HepG2 (cell line): ENCODE results near the gene HOXD8. TPM values are rescaled to one million over a fixed set of nuclear protein-coding genes. Genes with fewer than 3 reads are reported as not detected.

Experiments
- ATAC-seq: fragments of 200-7000 bp; cut with Tn5 transposase; 3 replicates; pipeline ENCODE4 v1.9.1; 2020; ENCODE audit warnings: mild to moderate bottlenecking, moderate library complexity
- BruUV-seq: library from RNA; stranded (reverse); fragments of 400-500 nt; replicated peaks from 2 replicates; lab custom pipeline; 2021; lab: Mats Ljungman, UMichigan
- CTCF ChIA-PET: fragments of 300-600 bp; formaldehyde crosslinking; extraction: SDS; loops from one replicate; lab custom pipeline; 2021; ENCODE audit warnings: low total read pairs, inconsistent platforms, low intra/inter-chr PET ratio; lab: Yijun Ruan, JAX
- POLR2A ChIA-PET: fragments of 350-600 bp; sonication (Branson Sonifier 250); formaldehyde crosslinking; loops from one replicate; lab custom pipeline; 2020; ENCODE audit warnings: antibody characterized with exemption, inconsistent platforms; lab: Yijun Ruan, JAX
- DNase-seq: peaks from one replicate; pipeline ENCODE4 v3.0.0-alpha.2; 2015; ENCODE audit warnings: low spot score
- FAIRE-seq: peaks from 3 replicates; lab custom pipeline; 2011; peaks lifted over from hg19 to GRCh38; lab: Jason Lieb, UNC
- H2AFZ ChIP-seq: one replicate; pipeline ENCODE4 v1.6.1; 2011; ENCODE audit warnings: low read length, inconsistent platforms
- H3K27ac ChIP-seq: fragments of 300-600 bp; 3 replicates; pipeline ENCODE4 v1.8.0; 2011; ENCODE audit warnings: mixed run types, mild to moderate bottlenecking, mixed read lengths, low read length, inconsistent platforms; ENCODE audit not compliant: insufficient read depth; ENCODE audit errors: extremely low read length
- H3K27me3 ChIP-seq, 2 experiments: fragments of 200-600 bp in 1 of 2; 2 replicates in 1 of 2; 3 replicates in 1 of 2; pipeline versions ENCODE4 v1.6.0 to v1.8.0; 2011; ENCODE audit warnings: low read length in 2 of 2, mild to moderate bottlenecking in 2 of 2, moderate library complexity in 2 of 2, inconsistent platforms in 1 of 2; ENCODE audit not compliant: insufficient read depth in 2 of 2, control insufficient read depth in 1 of 2
- H3K36me3 ChIP-seq, 2 experiments: fragments of 200-600 bp in 1 of 2; replicated peaks in 1 of 2; 2 replicates in 1 of 2; 3 replicates in 1 of 2; pipeline versions ENCODE4 v1.5.1 to v1.8.0; 2011; ENCODE audit warnings: low read length in 2 of 2, inconsistent platforms in 1 of 2; ENCODE audit not compliant: insufficient read depth in 2 of 2, control insufficient read depth in 1 of 2
- H3K4me1 ChIP-seq: 2 replicates; pipeline ENCODE4 v1.5.1; 2012; ENCODE audit warnings: low read length, inconsistent platforms; ENCODE audit not compliant: insufficient read depth
- H3K4me2 ChIP-seq: 2 replicates; pipeline ENCODE4 v1.6.0; 2011; ENCODE audit warnings: low read depth, low read length, inconsistent platforms
- H3K4me3 ChIP-seq, 3 experiments: fragments of 200-600 bp in 1 of 3; sonication (generic), shearing (Covaris generic) in 1 of 3; replicated peaks in 1 of 3; 2 replicates each; pipeline ENCODE4 v1.5.1; 2011 to 2016; ENCODE audit warnings: low read length in 3 of 3, inconsistent platforms in 2 of 3, low read depth in 2 of 3, mild to moderate bottlenecking in 2 of 3, control low read depth in 1 of 3, mixed read lengths in 1 of 3; ENCODE audit not compliant: insufficient read depth in 1 of 3
- H3K79me2 ChIP-seq: one replicate; pipeline ENCODE4 v1.6.1; 2011; ENCODE audit warnings: low read length, inconsistent platforms; ENCODE audit not compliant: insufficient read depth
- H3K9ac ChIP-seq: 2 replicates; pipeline ENCODE4 v1.6.0; 2011; ENCODE audit warnings: mild to moderate bottlenecking, low read depth, low read length, inconsistent platforms; ENCODE audit not compliant: insufficient read depth
- H3K9me3 ChIP-seq: 2 replicates; pipeline ENCODE4 v1.5.1; 2012; ENCODE audit warnings: mild to moderate bottlenecking, low read length
- H4K20me1 ChIP-seq: 2 replicates; pipeline ENCODE4 v1.6.0; 2011; ENCODE audit warnings: inconsistent platforms, mild to moderate bottlenecking, low read length, moderate library complexity; ENCODE audit not compliant: insufficient read depth
- AHR ChIP-seq: IDR thresholded peaks from 2 replicates; pipeline ENCODE4 v1.6.1; 2018; ENCODE audit warnings: missing genetic modification reagents, missing compliant biosample characterization
- ARNT2 ChIP-seq: sonication (generic); formaldehyde crosslinking; IDR thresholded peaks from 2 replicates; pipeline ENCODE4 v1.8.0; 2022; ENCODE audit warnings: mild to moderate bottlenecking, low read depth, missing genetic modification reagents, moderate library complexity
- BRF2 ChIP-seq: sonication (generic); formaldehyde crosslinking; IDR thresholded peaks from 2 replicates; pipeline ENCODE4 v1.8.1; 2022; ENCODE audit warnings: mild to moderate bottlenecking, missing genetic modification reagents
- CBX2 ChIP-seq, 2 experiments: fragments of 200-600 bp in 1 of 2; sonication (generic); formaldehyde crosslinking in 1 of 2; IDR thresholded peaks; 2 replicates each; pipeline versions ENCODE4 v1.7.0 to v1.8.1; 2018 to 2022; ENCODE audit warnings: low read depth in 2 of 2, low read length in 1 of 2, mild to moderate bottlenecking in 1 of 2, missing genetic modification reagents in 1 of 2
- CENPX ChIP-seq: sonication (generic); formaldehyde crosslinking; IDR thresholded peaks from 2 replicates; pipeline ENCODE4 v1.9.0; 2021; ENCODE audit warnings: mild to moderate bottlenecking, missing genetic modification reagents, moderate library complexity
- CREB1 ChIP-seq, 2 experiments: fragments of 450-650 bp in 1 of 2; IDR thresholded peaks; 2 replicates each; pipeline ENCODE4 v1.6.1; 2016 to 2017; ENCODE audit warnings: control low read depth in 1 of 2, mild to moderate bottlenecking in 1 of 2, missing compliant biosample characterization in 1 of 2, missing genetic modification characterization in 1 of 2
- FOXK2 ChIP-seq: fragments of 450-650 bp; IDR thresholded peaks from 2 replicates; pipeline ENCODE4 v1.6.1; 2016
- HNRNPL ChIP-seq: fragments of 200-400 bp; formaldehyde crosslinking; IDR thresholded peaks from 2 replicates; pipeline ENCODE4 v1.6.1; 2017; ENCODE audit warnings: mild to moderate bottlenecking, low read depth, low read length
- KDM3A ChIP-seq: IDR thresholded peaks from 2 replicates; pipeline ENCODE4 v1.6.1; 2018; ENCODE audit warnings: low read depth, missing compliant biosample characterization
- MAFF ChIP-seq: IDR thresholded peaks from 2 replicates; pipeline ENCODE4 v1.6.1; 2011; ENCODE audit warnings: low read depth, low read length, improper control_type of control experiment
- PLRG1 ChIP-seq: fragments of 450-650 bp; conservative IDR thresholded peaks from 2 replicates; pipeline ENCODE4 v1.6.1; 2016
- ZNF557 ChIP-seq: sonication (generic); formaldehyde crosslinking; IDR thresholded peaks from 2 replicates; pipeline ENCODE4 v1.4.0; 2020; ENCODE audit warnings: missing genetic modification reagents
- ZNF569 ChIP-seq: sonication (generic); formaldehyde crosslinking; IDR thresholded peaks from 2 replicates; pipeline ENCODE4 v1.5.0; 2020; ENCODE audit warnings: mild to moderate bottlenecking, missing genetic modification reagents, moderate library complexity, borderline replicate concordance
- ZNF609 ChIP-seq: sonication (generic); formaldehyde crosslinking; IDR thresholded peaks from 2 replicates; pipeline ENCODE4 v1.4.0; 2020; ENCODE audit warnings: mild to moderate bottlenecking, missing genetic modification reagents, borderline replicate concordance
- WGBS: methylation state at CpG from one replicate; pipeline ENCODE4 v1.1.6; 2017; ENCODE audit warnings: low lambda C conversion rate; 5-methylcytosine and 5-hydroxymethylcytosine counted together
- in situ Hi-C: cut with HindIII; loops from 2 replicates; pipeline ENCODE4 v1.10.0; 2017; ENCODE audit warnings: low pct_unique_long_range_greater_than_20kb; ENCODE audit not compliant: extremely low pct_ligation_motif_present
- intact Hi-C: fragments of 100-400 bp; cut with micrococcal nuclease; formaldehyde crosslinking; loops from one replicate; pipeline ENCODE4 v1.10.0; 2022; ENCODE audit not compliant: unreplicated experiment
- polyA plus RNA-seq, 8 experiments: library from polyadenylated mRNA; depleted of rRNA in 3 of 8; stranded (reverse) in 7 of 8; unstranded in 1 of 8; fragments of >200 nt; fragmentation: Illumina TruSeq in 4 of 8; extraction: Trizol in 4 of 8; gene quantifications; 2 replicates each; pipeline versions ENCODE4 v1.2.1 to v1.2.3, GENCODE V29; 2011 to 2016; ENCODE audit warnings: low read depth in 4 of 8, missing spikeins in 1 of 8, mixed read lengths in 1 of 8; ENCODE audit not compliant: insufficient read depth in 1 of 8
- total RNA-seq, 5 experiments: library from RNA; depleted of rRNA; stranded (reverse); fragments of >200 nt; fragmentation: Illumina TruSeq; extraction: Trizol; gene quantifications; 2 replicates each; pipeline ENCODE4 v1.2.3, GENCODE V29; 2016; ENCODE audit warnings: low read depth in 1 of 5

The HOXD8 gene
- total and polyA plus RNA-seq, 2 of the 13 experiments (the other 11 are each of a cell fraction or from before 2014, with no cell fraction given): not detected

GRCh38 chr2:176156807-176157498, 27.4 kb downstream of the HOXD8 start, which contains the start of gene HOXD3:
Gene HOXD3 (plus strand): TSS chr2:176157307. CDS start chr2:176169115, 11,808 bp downstream.
- Histone ChIP-seq H3K36me3 (no peaks in the 10 kb centered on the region), H3K4me1 (peaks cover 42% of the 10 kb centered on the region), H3K4me2 (peak within 1 kb of the TSS; percentile 8), H3K27ac (no peak within 1 kb of the TSS), H2AFZ (no peak within 1 kb of the TSS), H3K79me2 (no peaks in the 10 kb centered on the region), H4K20me1 (no peaks in the 10 kb centered on the region), H3K27me3 (peaks cover 12 to 93% of the 10 kb centered on the region in 2 experiments), H3K9me3 (no peaks in the 10 kb centered on the region), H3K9ac (no peak within 1 kb of the TSS), H3K4me3 (peak within 1 kb of the TSS in 1 of 3 experiments; percentile 24; a peak in 2 of 6 replicates)
- in situ Hi-C loops (no loop called here), intact Hi-C loops (no loop called here)
- 51% methylated on average over 47 of the region's 48 CpGs for WGBS
- POLR2A ChIA-PET: no interaction called here
- BruUV-seq: no TSS peak
- FAIRE-seq (no peak), DNase-seq (no peak), ATAC-seq (no peak)
- CTCF ChIA-PET: no interaction called here
- TF ChIP-seq ZNF609 (CRISPR knock-in tag): no peak
- TF ChIP-seq CBX2 (IDR thresholded peaks at IDR 0.05; ENCODE audit: low read depth, low read length): no peak; the same call in 1 of the 2 replicates
- TF ChIP-seq CBX2 (CRISPR knock-in tag; IDR thresholded peaks at IDR 0.05; ENCODE audit: low read depth): no peak
- TF ChIP-seq MAFF: no peak
- TF ChIP-seq PLRG1: no peak
- no peak for TF ChIP-seq ZNF557 (CRISPR knock-in tag)
- no peak for TF ChIP-seq KDM3A (CRISPR knock-in tag)
- no peak for TF ChIP-seq BRF2 (CRISPR knock-in tag)
- TF ChIP-seq HNRNPL: no peak
- no peak for TF ChIP-seq ARNT2
- TF ChIP-seq FOXK2: no peak
- TF ChIP-seq CENPX: no peak
- no peak for TF ChIP-seq ZNF569 (CRISPR knock-in tag)
- TF ChIP-seq CREB1 (IDR thresholded peaks at IDR 0.05): no peak
- TF ChIP-seq CREB1 (CRISPR knock-in tag; IDR thresholded peaks at IDR 0.05): no peak
- no peak for TF ChIP-seq AHR
